ENCODE measurements around the gene SORBS2.

The SORBS2 gene

GRCh38 chr4:185689407-185689806, 122.6 kb downstream of the SORBS2 start:
- no peak for FAIRE-seq
- no peak for DNase-seq (ENCODE audit: extremely low spot score, insufficient read length, low read depth)

GRCh38 chr4:185685804-185686203, 126.2 kb downstream of the SORBS2 start:
- FAIRE-seq (no peak), DNase-seq (ENCODE audit: extremely low spot score, insufficient read length, low read depth) (no peak)

GRCh38 chr4:185683896-185684295, 128.1 kb downstream of the SORBS2 start:
- no peak for FAIRE-seq

GRCh38 chr4:185683222-185683621, 128.8 kb downstream of the SORBS2 start:
- FAIRE-seq (no peak), DNase-seq (ENCODE audit: extremely low spot score, insufficient read length, low read depth) (no peak)

More at GRCh38 chr4:185683896-185684295, 128.1 kb downstream of the SORBS2 start:
- no peak for DNase-seq (ENCODE audit: extremely low spot score, insufficient read length, low read depth)

DNA sequence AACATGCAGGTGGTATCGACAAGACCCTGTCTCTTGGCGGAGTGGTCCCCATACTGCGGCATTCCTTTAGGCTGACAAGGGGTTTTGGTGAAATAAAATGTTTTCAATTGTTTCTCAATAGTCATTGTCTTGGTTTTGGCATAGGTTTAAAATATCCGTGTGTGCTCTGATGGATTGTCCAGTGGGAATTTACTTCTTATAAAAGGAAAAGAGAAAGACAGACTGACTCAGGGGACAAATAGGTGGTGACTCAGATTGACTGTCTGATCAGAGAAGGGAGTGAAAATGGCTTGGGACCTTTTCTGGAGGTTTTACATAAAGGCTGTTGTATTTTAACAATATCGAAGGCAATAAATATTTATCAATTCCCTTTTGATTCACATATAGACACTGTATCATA, 129.8 kb downstream of the SORBS2 start:
- no peak for FAIRE-seq
- no peak for DNase-seq (ENCODE audit: extremely low spot score, insufficient read length, low read depth)

GRCh38 chr4:185681604-185682003, 130.4 kb downstream of the SORBS2 start:
- FAIRE-seq (no peak), DNase-seq (ENCODE audit: extremely low spot score, insufficient read length, low read depth) (no peak)

DNA sequence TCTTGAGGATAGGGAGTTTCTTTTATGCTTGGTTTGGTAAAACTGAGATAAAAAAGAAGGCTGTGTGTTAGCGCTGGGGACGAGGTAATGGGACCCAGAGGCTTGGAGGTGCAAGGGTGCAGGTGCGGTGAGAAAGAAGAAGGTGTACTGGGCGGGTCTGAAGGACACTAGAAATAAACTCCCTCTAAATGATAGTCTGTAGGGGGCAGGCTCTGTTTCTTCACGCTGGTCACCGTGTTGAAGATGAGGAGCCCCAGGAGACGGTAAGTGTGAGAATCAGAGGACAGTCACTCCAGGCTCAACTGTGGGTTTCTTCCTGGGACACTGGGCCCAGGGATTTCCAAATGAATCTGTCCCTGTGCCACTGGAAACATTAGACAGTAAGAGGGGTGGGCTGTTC, 131.4 kb downstream of the SORBS2 start:
- no peak for FAIRE-seq

GRCh38 chr4:185679523-185679922, 132.5 kb downstream of the SORBS2 start:
- DNase-seq (ENCODE audit: extremely low spot score, insufficient read length, low read depth) (no peak), FAIRE-seq (no peak)

More for the DNA sequence above, 131.4 kb downstream of the SORBS2 start:
- DNase-seq (ENCODE audit: extremely low spot score, insufficient read length, low read depth): no peak

DNA sequence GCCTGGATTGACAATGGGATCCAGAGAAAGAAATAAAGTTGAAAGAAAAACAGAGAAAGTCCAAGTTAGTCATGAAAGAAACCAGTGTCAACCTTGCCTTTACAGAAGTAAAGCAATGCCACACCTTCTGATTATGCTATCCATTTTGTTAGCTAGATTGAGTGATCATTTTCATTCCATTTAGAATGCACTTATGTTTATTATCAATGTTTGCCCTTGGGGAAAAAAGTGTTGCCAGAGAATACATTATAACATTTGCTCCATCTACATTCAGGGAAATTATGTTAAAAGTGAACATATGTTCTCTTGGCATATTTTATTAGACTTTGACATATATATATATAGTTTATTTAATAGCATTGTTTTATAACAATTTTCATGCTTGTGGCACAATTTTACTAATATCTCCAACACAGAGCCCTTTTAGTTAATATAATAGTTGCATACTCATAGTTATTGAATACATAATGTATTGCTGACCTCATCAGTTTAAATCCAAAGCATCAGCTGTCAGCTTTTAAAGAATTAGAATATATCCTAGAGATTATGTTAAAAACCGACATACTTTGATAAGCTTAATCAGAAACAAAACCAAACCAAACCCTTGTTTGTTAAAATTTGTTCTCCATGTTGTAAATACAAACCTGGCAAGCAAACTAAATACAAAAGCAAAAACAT, 134.2 kb downstream of the SORBS2 start:
- FAIRE-seq: no peak

GRCh38 chr4:185672618-185673017, 139.4 kb downstream of the SORBS2 start:
- no peak for DNase-seq (ENCODE audit: extremely low spot score, insufficient read length, low read depth)
- FAIRE-seq: no peak

More for the DNA sequence above, 134.2 kb downstream of the SORBS2 start:
- no peak for DNase-seq (ENCODE audit: extremely low spot score, insufficient read length, low read depth)

- no peak for FAIRE-seq
These were observed 139.8 kb downstream of the SORBS2 start for GRCh38 chr4:185672151-185672550.

DNA sequence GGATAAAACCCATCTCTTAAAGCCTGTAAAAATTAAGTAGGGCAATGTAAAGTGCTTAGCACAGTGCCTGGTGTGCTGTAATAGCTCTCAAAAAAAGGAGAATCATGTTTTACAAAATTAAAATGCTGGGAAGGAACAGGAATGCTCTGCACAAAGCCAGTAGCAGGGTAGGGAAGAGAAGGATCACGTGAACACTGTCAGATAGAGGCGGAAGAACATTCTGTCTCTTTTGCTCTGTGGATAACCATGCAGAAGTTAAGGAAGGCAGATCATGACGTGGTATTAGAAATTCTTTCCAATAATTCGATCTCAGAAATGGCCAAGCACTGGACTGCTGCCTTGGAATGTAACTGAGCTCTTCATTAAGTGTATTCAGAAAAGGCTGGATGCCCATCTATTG, 140.5 kb downstream of the SORBS2 start:
- DNase-seq (ENCODE audit: extremely low spot score, insufficient read length, low read depth) (no peak), FAIRE-seq (no peak)

More at GRCh38 chr4:185672151-185672550, 139.8 kb downstream of the SORBS2 start:
- no peak for DNase-seq (ENCODE audit: extremely low spot score, insufficient read length, low read depth)

DNA sequence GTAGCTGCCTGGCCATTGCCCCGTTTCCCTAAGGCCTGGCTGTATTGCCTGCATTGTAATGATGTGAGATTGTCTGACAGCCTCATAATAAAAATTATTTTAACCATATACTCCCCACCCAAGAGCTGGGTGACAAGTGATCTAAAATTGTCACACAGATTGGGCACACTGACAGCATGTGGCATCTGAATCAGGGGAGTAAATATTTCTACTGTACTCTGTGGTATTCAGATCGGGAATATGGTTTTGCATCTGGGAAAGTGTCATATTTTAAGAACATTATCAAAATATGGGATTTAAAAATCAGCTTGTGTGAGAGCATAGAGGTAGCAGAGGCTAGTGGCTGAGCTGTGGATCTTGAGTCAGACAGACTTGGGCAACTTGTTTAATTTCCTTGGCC, 140.9 kb downstream of the SORBS2 start:
- DNase-seq (ENCODE audit: extremely low spot score, insufficient read length, low read depth) (no peak), FAIRE-seq (no peak)

- DNase-seq (ENCODE audit: extremely low spot score, insufficient read length, low read depth) (no peak), FAIRE-seq (no peak)
These were observed 142.7 kb downstream of the SORBS2 start for GRCh38 chr4:185669288-185669687.

GRCh38 chr4:185666156-185666555, 145.8 kb downstream of the SORBS2 start:
- DNase-seq (ENCODE audit: extremely low spot score, insufficient read length, low read depth) (no peak), FAIRE-seq (no peak)

- no peak for DNase-seq (ENCODE audit: extremely low spot score, insufficient read length, low read depth)
- FAIRE-seq: no peak
These were observed 146.3 kb downstream of the SORBS2 start for GRCh38 chr4:185665655-185666054.

- DNase-seq (ENCODE audit: extremely low spot score, insufficient read length, low read depth) (no peak), FAIRE-seq (no peak)
These were observed 147.5 kb downstream of the SORBS2 start for GRCh38 chr4:185664481-185664880.

- FAIRE-seq (no peak), DNase-seq (ENCODE audit: extremely low spot score, insufficient read length, low read depth) (no peak)
These were observed 149.8 kb downstream of the SORBS2 start for GRCh38 chr4:185662030-185662778.

GRCh38 chr4:185660340-185660739, 151.7 kb downstream of the SORBS2 start:
- FAIRE-seq (no peak), DNase-seq (ENCODE audit: extremely low spot score, insufficient read length, low read depth) (no peak)

DNA sequence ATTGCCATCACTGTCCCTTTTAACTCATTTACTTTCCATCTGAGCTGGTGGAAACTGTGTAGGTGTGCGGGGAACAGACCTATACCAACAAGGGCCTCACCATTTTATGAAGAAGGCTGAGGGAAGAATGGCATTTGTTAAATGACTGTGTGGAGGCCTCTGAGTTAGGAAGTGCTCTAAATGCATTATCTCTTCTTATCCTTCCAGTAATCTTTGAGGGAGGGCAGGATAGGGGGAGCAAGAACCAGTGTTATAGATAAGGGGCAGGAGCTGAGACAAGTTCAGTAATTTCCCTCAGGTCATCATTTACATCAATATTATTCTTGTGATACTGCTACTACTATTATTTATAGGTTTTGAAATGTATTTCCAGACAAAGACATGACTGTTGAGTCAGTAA, 154.3 kb downstream of the SORBS2 start:
- DNase-seq (ENCODE audit: extremely low spot score, insufficient read length, low read depth): no peak
- FAIRE-seq: no peak

DNA sequence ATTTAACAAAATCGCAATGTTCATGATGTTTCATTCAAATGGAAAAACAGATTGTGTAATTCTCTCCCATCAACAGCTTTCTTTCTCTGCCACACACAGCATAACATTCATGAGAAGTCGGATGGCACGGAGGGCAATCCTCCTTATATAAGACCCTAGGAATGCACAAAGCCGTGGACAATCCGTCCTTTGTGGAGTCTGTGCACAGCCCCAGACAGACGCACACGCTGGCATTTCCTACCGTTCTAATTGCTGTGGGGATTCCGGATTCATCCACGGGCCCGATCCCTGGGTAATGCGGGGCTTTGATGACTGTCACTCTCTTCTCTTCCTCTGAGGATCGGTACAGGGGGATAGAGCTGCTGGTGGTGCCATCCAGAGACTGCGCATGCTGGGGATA, 154.8 kb downstream of the SORBS2 start:
- no peak for DNase-seq (ENCODE audit: extremely low spot score, insufficient read length, low read depth)
- FAIRE-seq: no peak

All from GM18507 (cell line).